Thoracic aorta (tissue), 2 donors: Measurements from ENCODE around the gene DNMT3B. TPM values are rescaled to one million over a fixed set of nuclear protein-coding genes. Genes with fewer than 3 reads are reported as not detected.
A peak's percentile ranks its signal among the peaks of the same experiment; 100 is the strongest.

Experiments
- ATAC-seq: fragments of 150-250 bp; one replicate; pipeline ENCODE4 v1.8.0; 2017; ENCODE audit warnings: low read depth; ENCODE audit not compliant: insufficient number of reproducible peaks, low FRiP score
- DNase-seq: peaks from one replicate; pipeline ENCODE4 v3.0.0-alpha.2; 2020; ENCODE audit warnings: low spot score
- H3K27ac ChIP-seq, 2 donors: fragments of 200-600 bp; sonication (generic); 1 replicate in 1 of 2; 2 replicates in 1 of 2; pipeline ENCODE4 v1.5.1; 2016; ENCODE audit warnings: mild to moderate bottlenecking in 2 of 2, moderate library complexity in 2 of 2
- H3K27me3 ChIP-seq: fragments of 200-600 bp; sonication (generic); replicated peaks from 2 replicates; pipeline ENCODE4 v1.6.0; 2016; ENCODE audit warnings: mild to moderate bottlenecking; ENCODE audit not compliant: insufficient read depth
- H3K36me3 ChIP-seq: fragments of 200-600 bp; sonication (generic); one replicate; pipeline ENCODE4 v1.5.1; 2016
- H3K4me1 ChIP-seq, 2 donors: fragments of 200-600 bp; sonication (generic); 1 replicate in 1 of 2; 2 replicates in 1 of 2; pipeline versions ENCODE4 v1.5.1 to v1.6.0; 2016; ENCODE audit warnings: low read depth in 2 of 2, mild to moderate bottlenecking in 1 of 2; ENCODE audit not compliant: control insufficient read depth in 1 of 2
- H3K4me3 ChIP-seq: fragments of 200-600 bp; sonication (generic); 2 replicates; pipeline ENCODE4 v1.5.1; 2016; ENCODE audit warnings: mild to moderate bottlenecking
- H3K9me3 ChIP-seq: fragments of 200-600 bp; sonication (generic); 2 replicates; pipeline ENCODE4 v1.5.1; 2016
- total RNA-seq, 2 donors: library from RNA; depleted of rRNA; stranded (reverse); fragments of >200 nt; gene quantifications; one replicate each; pipeline versions ENCODE4 v1.1.0 to v1.2.3, GENCODE V29; 2016
- TF ChIP-seq, protein P1 (sequence below): fragments of 200-600 bp; sonication (generic); IDR thresholded peaks from one replicate; pipeline ENCODE4 v1.5.1; 2019; ENCODE audit warnings: antibody characterized with exemption

DNMT3B gene
- total RNA-seq, 2 donors from 2014 or later = 0.81 to 1.3 TPM

DNA sequence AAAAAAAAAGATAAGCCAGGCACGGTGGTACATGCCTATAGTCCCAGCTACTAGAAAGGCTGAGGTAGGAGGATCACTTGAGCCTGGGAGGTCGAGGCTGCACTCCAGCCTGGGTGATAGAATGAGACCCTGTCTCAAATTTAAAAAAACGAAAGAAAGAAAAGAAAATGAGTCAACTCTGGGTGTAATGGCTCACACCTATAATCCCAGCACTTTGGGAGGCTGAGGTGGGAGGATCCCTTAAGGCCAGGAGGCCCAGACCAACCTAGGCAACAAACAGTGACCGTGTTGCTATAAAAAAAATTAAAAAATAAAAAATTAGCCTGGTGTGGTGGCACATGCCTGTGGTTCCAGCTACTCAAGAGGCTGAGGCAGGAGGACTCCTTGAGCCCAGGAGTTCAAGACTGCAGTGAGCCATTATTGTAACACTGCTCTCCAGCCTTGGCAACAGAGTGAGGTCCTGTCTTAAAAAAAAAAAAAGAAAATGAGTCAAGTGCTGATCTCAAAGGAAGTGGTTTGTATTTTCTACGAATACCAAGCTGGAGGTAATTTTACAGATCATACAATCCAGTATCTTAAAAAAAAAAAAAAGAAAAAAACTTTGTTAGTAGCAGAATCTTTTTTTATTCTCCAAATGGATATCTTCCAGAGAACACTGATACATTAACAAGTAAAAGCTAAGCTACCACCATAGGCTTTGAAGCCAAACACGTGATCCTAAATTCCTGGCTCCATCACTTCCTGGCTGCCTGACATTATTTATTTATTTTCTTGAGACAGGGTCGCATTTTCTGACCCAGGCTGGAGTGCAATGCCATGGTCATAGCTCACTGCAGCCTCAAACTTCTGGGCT is 24.6 kb upstream of the DNMT3B start:
- H3K27ac ChIP-seq = peak overlapping the region; percentile 31 to 34

DNA sequence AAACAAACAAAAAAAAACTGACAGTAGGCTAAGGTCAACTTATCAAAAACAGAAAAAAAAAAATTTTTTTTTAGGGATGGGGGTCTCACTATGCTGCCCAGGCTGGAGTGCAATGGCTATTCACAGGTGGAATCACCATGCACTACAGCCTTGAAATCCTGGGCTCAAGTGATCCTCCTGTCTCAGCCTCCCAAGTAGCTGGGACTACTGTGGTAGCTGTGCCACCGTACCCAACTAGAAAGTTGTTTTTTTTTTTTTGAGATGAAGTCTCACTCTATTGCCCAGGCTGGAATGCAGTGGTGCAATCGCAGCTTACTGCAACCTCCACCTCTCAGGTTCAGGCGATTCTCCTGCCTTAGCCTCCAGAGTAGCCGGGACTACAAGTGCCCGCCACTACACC is 21.0 kb upstream of the DNMT3B start:
- DNase-seq (no peak), ATAC-seq (no peak)
- Histone ChIP-seq H3K27ac (no peak overlapping the region), H3K4me1 (peaks cover 9 to 31% of the 10 kb centered on the region in 2 donors), H3K36me3 (no peaks in the 10 kb centered on the region), H3K9me3 (no peaks in the 10 kb centered on the region), H3K4me3 (no peak overlapping the region), H3K27me3 (no peaks in the 10 kb centered on the region)
- TF ChIP-seq, protein P1, sequence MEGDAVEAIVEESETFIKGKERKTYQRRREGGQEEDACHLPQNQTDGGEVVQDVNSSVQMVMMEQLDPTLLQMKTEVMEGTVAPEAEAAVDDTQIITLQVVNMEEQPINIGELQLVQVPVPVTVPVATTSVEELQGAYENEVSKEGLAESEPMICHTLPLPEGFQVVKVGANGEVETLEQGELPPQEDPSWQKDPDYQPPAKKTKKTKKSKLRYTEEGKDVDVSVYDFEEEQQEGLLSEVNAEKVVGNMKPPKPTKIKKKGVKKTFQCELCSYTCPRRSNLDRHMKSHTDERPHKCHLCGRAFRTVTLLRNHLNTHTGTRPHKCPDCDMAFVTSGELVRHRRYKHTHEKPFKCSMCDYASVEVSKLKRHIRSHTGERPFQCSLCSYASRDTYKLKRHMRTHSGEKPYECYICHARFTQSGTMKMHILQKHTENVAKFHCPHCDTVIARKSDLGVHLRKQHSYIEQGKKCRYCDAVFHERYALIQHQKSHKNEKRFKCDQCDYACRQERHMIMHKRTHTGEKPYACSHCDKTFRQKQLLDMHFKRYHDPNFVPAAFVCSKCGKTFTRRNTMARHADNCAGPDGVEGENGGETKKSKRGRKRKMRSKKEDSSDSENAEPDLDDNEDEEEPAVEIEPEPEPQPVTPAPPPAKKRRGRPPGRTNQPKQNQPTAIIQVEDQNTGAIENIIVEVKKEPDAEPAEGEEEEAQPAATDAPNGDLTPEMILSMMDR = no peak

More for the DNA sequence above, 24.6 kb upstream of the DNMT3B start:
- TF ChIP-seq, protein P1 = no peak
- Histone ChIP-seq H3K4me1 (peaks cover 3 to 19% of the 10 kb centered on the region in 2 donors), H3K27me3 (no peaks in the 10 kb centered on the region), H3K36me3 (no peaks in the 10 kb centered on the region), H3K9me3 (no peaks in the 10 kb centered on the region), H3K4me3 (no peak overlapping the region)
- DNase-seq (no peak), ATAC-seq (no peak)

DNA sequence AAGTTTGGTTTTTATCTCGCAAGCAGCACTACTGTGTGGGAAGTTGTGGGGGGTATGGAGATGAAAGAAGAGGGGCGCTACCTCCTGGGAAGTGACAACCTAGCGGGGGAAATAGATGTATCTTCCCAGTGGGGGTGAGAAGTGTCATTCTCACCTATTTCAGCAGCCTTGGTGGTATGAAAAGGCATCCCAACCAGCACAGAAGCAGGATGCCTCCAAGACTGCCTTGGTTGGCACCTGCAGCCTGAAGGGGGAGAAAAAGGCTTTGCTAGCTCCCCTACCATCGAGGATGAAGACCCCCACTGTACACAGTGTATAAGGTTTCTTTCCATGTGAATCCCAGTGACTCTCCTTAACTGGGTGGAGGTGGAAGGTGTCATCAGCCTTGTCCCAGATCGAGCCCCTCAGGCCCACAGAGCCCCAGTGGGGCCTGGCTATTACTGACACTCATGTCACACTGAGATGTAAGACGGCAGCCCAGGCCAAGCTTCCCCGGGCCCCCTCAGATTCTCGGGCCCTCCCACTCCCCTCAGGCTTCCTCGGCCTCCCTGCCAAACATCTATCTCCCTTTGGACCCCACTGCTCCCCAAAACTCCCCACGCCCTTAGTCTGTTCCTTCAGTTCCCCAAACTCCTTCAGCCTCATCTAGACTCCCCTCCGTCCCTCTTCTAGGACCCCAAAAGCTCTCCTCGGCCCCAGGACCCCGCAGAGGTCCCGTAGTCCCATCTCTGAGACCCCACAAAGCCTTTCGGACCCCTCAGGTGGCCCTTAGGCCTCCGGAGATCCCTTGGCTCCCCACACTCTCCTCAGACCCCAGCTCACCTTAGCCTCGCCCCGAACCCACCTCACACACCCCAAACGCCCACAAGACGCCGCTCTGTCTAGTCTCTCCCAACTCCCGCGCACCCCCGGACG is 19.6 kb upstream of the DNMT3B start:
- Histone ChIP-seq H3K36me3 (no peaks in the 10 kb centered on the region), H3K4me1 (peaks cover 9 to 31% of the 10 kb centered on the region in 2 donors), H3K27me3 (no peaks in the 10 kb centered on the region), H3K27ac (peak overlapping the region; percentile 59 to 80), H3K4me3 (peak overlapping the region; percentile 83), H3K9me3 (no peaks in the 10 kb centered on the region)
- no peak for DNase-seq
- TF ChIP-seq, protein P1 = no peak
- no peak for ATAC-seq

- H3K9me3 ChIP-seq = no peaks in the 10 kb centered on the region
- DNase-seq (no peak), ATAC-seq (peak; percentile 42)
- H3K4me1 ChIP-seq = peaks cover 5 to 23% of the 10 kb centered on the region in 2 donors
- no peaks in the 10 kb centered on the region for H3K27me3 ChIP-seq
- peak within 1 kb of the TSS; percentile 83 for H3K4me3 ChIP-seq
- peak within 1 kb of the TSS; percentile 59 to 80 for H3K27ac ChIP-seq
- no peaks in the 10 kb centered on the region for H3K36me3 ChIP-seq
- TF ChIP-seq, protein P1 = no peak
These were observed 18.7 kb upstream of the DNMT3B start, which contains the start of gene COMMD7 for GRCh38 chr20:32743237-32744112. Gene COMMD7 (minus strand): TSS chr20:32743467. CDS start chr20:32743391, 76 bp downstream.
